GM19023 (cell line): ENCODE measurements around the gene KASH5.

Experiments
- ATAC-seq: cut with Tn5 transposase; IDR thresholded peaks from one replicate; pipeline ENCODE4 v1.9.1; 2021; ENCODE audit warnings: mild to moderate bottlenecking, moderate library complexity; ENCODE audit not compliant: unreplicated experiment

The KASH5 gene

GRCh38 chr19:49393881-49394280, 5.8 kb downstream of the KASH5 start:
- no peak for ATAC-seq

GRCh38 chr19:49395581-49396407, 7.7 kb downstream of the KASH5 start:
- ATAC-seq: no peak

- no peak for ATAC-seq
Observed at GRCh38 chr19:49396738-49397505, 8.9 kb downstream of the KASH5 start.

GRCh38 chr19:49398001-49398615, 10.1 kb downstream of the KASH5 start:
- ATAC-seq: no peak

- ATAC-seq: no peak
Observed at GRCh38 chr19:49398931-49399330, 10.9 kb downstream of the KASH5 start.

- ATAC-seq: no peak
Observed at GRCh38 chr19:49400029-49400428, 12.0 kb downstream of the KASH5 start.

GRCh38 chr19:49403404-49404187, 15.5 kb downstream of the KASH5 start:
- no peak for ATAC-seq

GRCh38 chr19:49407079-49407478, 19.0 kb downstream of the KASH5 start:
- no peak for ATAC-seq

- ATAC-seq: no peak
Observed at GRCh38 chr19:49407482-49408015, 19.5 kb downstream of the KASH5 start.

GRCh38 chr19:49408816-49409440, 20.9 kb downstream of the KASH5 start:
- no peak for ATAC-seq

- no peak for ATAC-seq
Observed at GRCh38 chr19:49409441-49410029, 21.5 kb downstream of the KASH5 start.

GRCh38 chr19:49411681-49412326, 23.8 kb downstream of the KASH5 start:
- ATAC-seq: no peak

- no peak for ATAC-seq
Observed at GRCh38 chr19:49413348-49413747, 25.3 kb downstream of the KASH5 start.

GRCh38 chr19:49414256-49414655, 26.2 kb downstream of the KASH5 start:
- ATAC-seq: no peak

GRCh38 chr19:49415102-49415809, 27.2 kb downstream of the KASH5 start:
- no peak for ATAC-seq

GRCh38 chr19:49415810-49416200, 27.8 kb downstream of the KASH5 start:
- ATAC-seq: no peak

GRCh38 chr19:49417088-49417487, 29.0 kb downstream of the KASH5 start:
- ATAC-seq: no peak

GRCh38 chr19:49418511-49418910, 30.5 kb downstream of the KASH5 start:
- no peak for ATAC-seq

- ATAC-seq: no peak
Observed at GRCh38 chr19:49419173-49419572, 31.1 kb downstream of the KASH5 start.
